GM12878 (cell line): ENCODE measurements around the gene ANKRD66. TPM values are rescaled to one million over a fixed set of nuclear protein-coding genes. Genes with fewer than 3 reads are reported as not detected.

ENCODE experiments used
- ATAC-seq: fragments of 200-7000 bp; cut with Tn5 transposase; 3 replicates; pipeline ENCODE4 v1.9.1; 2020; ENCODE audit warnings: mild to moderate bottlenecking, moderate library complexity
- BruUV-seq: library from RNA; stranded (reverse); fragments of 400-500 nt; replicated peaks from 2 replicates; lab custom pipeline; 2021; lab: Mats Ljungman, UMichigan
- CTCF ChIA-PET: fragments of 300-600 bp; sonication (Branson Sonifier 250); formaldehyde crosslinking; extraction: SDS; loops from one replicate; lab custom pipeline; 2021; ENCODE audit warnings: inconsistent platforms; lab: Yijun Ruan, JAX
- POLR2A ChIA-PET: fragments of 350-600 bp; formaldehyde crosslinking; extraction: SDS; loops from one replicate; lab custom pipeline; 2021; ENCODE audit warnings: inconsistent platforms; lab: Charles Lee
- RAD21 ChIA-PET: fragments of 300-600 bp; sonication (Branson Sonifier 250); formaldehyde crosslinking; loops from one replicate; lab custom pipeline; 2023; ENCODE audit warnings: antibody characterized with exemption; ENCODE audit not compliant: unreplicated experiment; lab: Charles Lee
- SMC1A ChIA-PET: fragments of 300-600 bp; sonication (Branson Sonifier 250); formaldehyde crosslinking; loops from one replicate; lab custom pipeline; 2023; ENCODE audit not compliant: unreplicated experiment, uncharacterized antibody; lab: Charles Lee
- DNase-seq: peaks from one replicate; pipeline ENCODE4 v3.0.0-alpha.2; 2011; ENCODE audit warnings: low read depth, low spot score
- FAIRE-seq: peaks from 3 replicates; lab custom pipeline; 2011; peaks lifted over from hg19 to GRCh38; lab: Jason Lieb, UNC
- H2AFZ ChIP-seq: 2 replicates; pipeline ENCODE4 v1.6.0; 2011; ENCODE audit warnings: low read depth, low read length, control low read depth; ENCODE audit not compliant: control insufficient read depth
- H3K27ac ChIP-seq: 2 replicates; pipeline ENCODE4 v1.5.1; 2011; ENCODE audit warnings: control low read depth; ENCODE audit not compliant: control insufficient read depth, insufficient read depth
- H3K27me3 ChIP-seq, 2 experiments: replicated peaks in 1 of 2; 2 replicates each; pipeline versions ENCODE4 v1.6.0 to v1.6.1; 2011; ENCODE audit warnings: low read length in 1 of 2; ENCODE audit not compliant: control insufficient read depth in 2 of 2, insufficient read depth in 2 of 2
- H3K36me3 ChIP-seq, 2 experiments: 2 replicates each; pipeline ENCODE4 v1.5.1; 2011; ENCODE audit warnings: low read length in 1 of 2; ENCODE audit not compliant: control insufficient read depth in 2 of 2, insufficient read depth in 2 of 2
- H3K4me1 ChIP-seq: 2 replicates; pipeline ENCODE4 v1.6.1; 2011; ENCODE audit warnings: mild to moderate bottlenecking, low read length, moderate library complexity, mixed read lengths; ENCODE audit not compliant: control insufficient read depth, insufficient read depth
- H3K4me2 ChIP-seq: 2 replicates; pipeline ENCODE4 v1.6.0; 2011; ENCODE audit warnings: control low read depth; ENCODE audit not compliant: control insufficient read depth, insufficient read depth
- H3K4me3 ChIP-seq: fragments of 200-600 bp; sonication (generic); 2 replicates; pipeline ENCODE4 v1.5.1; 2016
- H3K79me2 ChIP-seq: 2 replicates; pipeline ENCODE4 v1.6.0; 2011; ENCODE audit warnings: low read length; ENCODE audit not compliant: control insufficient read depth, insufficient read depth
- H3K9ac ChIP-seq: 2 replicates; pipeline ENCODE4 v1.8.0; 2011; ENCODE audit warnings: low read length, control low read depth, mixed read lengths; ENCODE audit not compliant: control insufficient read depth, insufficient read depth
- H3K9me3 ChIP-seq: replicated peaks from 3 replicates; pipeline ENCODE4 v1.5.1; 2011; ENCODE audit warnings: mild to moderate bottlenecking, low read length; ENCODE audit not compliant: control insufficient read depth, insufficient read depth
- H4K20me1 ChIP-seq: 2 replicates; pipeline ENCODE4 v1.6.0; 2011; ENCODE audit not compliant: control insufficient read depth, insufficient read depth
- DPF2 ChIP-seq: fragments of 450-650 bp; IDR thresholded peaks from 2 replicates; pipeline ENCODE4 v1.6.1; 2017; ENCODE audit warnings: mild to moderate bottlenecking
- FOXK2 ChIP-seq: fragments of 450-650 bp; IDR thresholded peaks from 2 replicates; pipeline ENCODE4 v1.6.1; 2017; ENCODE audit warnings: mild to moderate bottlenecking, moderate library complexity
- GABPA ChIP-seq: IDR thresholded peaks from 2 replicates; pipeline ENCODE4 v1.6.1; 2014; ENCODE audit warnings: antibody characterized with exemption, low read depth, mild to moderate bottlenecking, inconsistent platforms
- HDAC6 ChIP-seq: fragments of 200-600 bp; sonication (generic); IDR thresholded peaks from one replicate; pipeline ENCODE4 v1.8.0; 2017; ENCODE audit warnings: antibody characterized with exemption; ENCODE audit not compliant: unreplicated experiment
- IKZF2 ChIP-seq, 2 experiments: fragments of 450-650 bp; IDR thresholded peaks; 2 replicates each; pipeline ENCODE4 v1.6.1; 2017; ENCODE audit warnings: mild to moderate bottlenecking in 2 of 2, moderate library complexity in 2 of 2
- RAD21 ChIP-seq: IDR thresholded peaks from 2 replicates; pipeline ENCODE4 v1.6.1; 2011; ENCODE audit warnings: mild to moderate bottlenecking, low read depth, low read length, moderate library complexity; ENCODE audit not compliant: insufficient read depth
- RFX5 ChIP-seq: IDR thresholded peaks from 2 replicates; pipeline ENCODE4 v1.6.1; 2011; ENCODE audit warnings: low read depth, low read length, improper control_type of control experiment
- SMAD5 ChIP-seq: IDR thresholded peaks from 2 replicates; pipeline ENCODE4 v1.6.1; 2016; ENCODE audit warnings: antibody characterized with exemption, low read depth
- ZNF622 ChIP-seq: fragments of 450-650 bp; IDR thresholded peaks from 2 replicates; pipeline ENCODE4 v1.6.1; 2017; ENCODE audit warnings: mild to moderate bottlenecking, inconsistent platforms
- WGBS: methylation state at CpG from one replicate; pipeline ENCODE4 v1.1.6; 2016; ENCODE audit warnings: low lambda C conversion rate; ENCODE audit not compliant: insufficient replicate concordance, insufficient coverage; ENCODE audit errors: missing lambda C conversion rate; 5-methylcytosine and 5-hydroxymethylcytosine counted together
- in situ Hi-C: fragments of 300-500 bp; cut with MboI; formaldehyde crosslinking; loops from 9 replicates; pipeline ENCODE4 v1.14.3; 2018; ENCODE audit warnings: mixed read lengths
- intact Hi-C: fragments of 100-400 bp; cut with micrococcal nuclease; formaldehyde crosslinking; loops from one replicate; pipeline ENCODE4 v1.14.2; 2022; ENCODE audit not compliant: unreplicated experiment
- polyA plus RNA-seq, 11 experiments: library from polyadenylated mRNA; depleted of rRNA in 4 of 11; unstranded in 6 of 11; stranded (reverse) in 5 of 11; fragments of >200 nt; fragmentation: Nextera tagmentation in 4 of 11; fragmentation: Illumina TruSeq in 1 of 11; extraction: Ambion mirVana in 4 of 11; extraction: Trizol in 1 of 11; gene quantifications; 1 replicate in 1 of 11; 2 replicates in 10 of 11; pipeline versions ENCODE4 v1.2.1 to v1.2.3, GENCODE V29; 2011 to 2016; ENCODE audit warnings: inconsistent platforms in 2 of 11, missing spikeins in 2 of 11, low read depth in 1 of 11
- total RNA-seq, 4 experiments: library from RNA; depleted of rRNA in 3 of 4; stranded (reverse); fragments of >200 nt in 3 of 4; fragmentation: Illumina TruSeq in 1 of 4; extraction: Trizol in 1 of 4; gene quantifications; 2 replicates each; pipeline versions ENCODE4 v1.2.1 to v1.2.3, GENCODE V29; 2013 to 2021
- TF ChIP-seq, protein P1 (sequence below): IDR thresholded peaks from 2 replicates; pipeline ENCODE4 v1.6.1; 2011; ENCODE audit warnings: mild to moderate bottlenecking, low read depth, low read length, moderate library complexity; ENCODE audit not compliant: insufficient replicate concordance

ANKRD66 gene
- total and polyA plus RNA-seq, 10 of the 15 experiments (the other 5 are each of a cell fraction or from before 2014, with no cell fraction given), result not detected

DNA sequence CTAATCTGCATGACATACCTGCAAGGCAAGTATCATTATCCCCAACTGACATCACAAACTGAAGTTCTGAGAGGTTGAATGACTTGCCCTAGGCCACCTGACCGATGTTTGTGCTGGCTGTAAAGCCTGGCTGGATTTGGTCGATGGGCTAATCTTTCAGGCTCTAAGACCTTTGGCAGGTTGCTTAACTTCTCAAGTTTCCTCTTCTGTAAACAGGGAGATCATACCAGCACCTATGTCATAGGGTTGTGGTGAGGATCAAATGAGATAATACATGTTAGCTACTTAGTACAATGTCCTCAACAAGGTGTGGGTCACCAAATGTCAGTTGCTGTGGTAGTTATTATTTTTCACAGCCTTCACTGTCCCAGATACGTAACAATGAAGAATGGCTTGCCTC, 14.2 kb downstream of the ANKRD66 start:
- H4K20me1 ChIP-seq, result no peaks in the 10 kb centered on the region
- no peaks in the 10 kb centered on the region for H3K4me1 ChIP-seq
- FAIRE-seq (no peak), ATAC-seq (no peak), DNase-seq (no peak)
- ChIA-PET RAD21 (no interaction called here), CTCF (no interaction called here), SMC1A (no interaction called here), POLR2A (no interaction called here)
- intact Hi-C loops (no loop called here), in situ Hi-C loops (no loop called here)
- H3K79me2 ChIP-seq, result no peaks in the 10 kb centered on the region
- H3K27ac ChIP-seq, result no peak overlapping the region
- no peaks in the 10 kb centered on the region for H3K36me3 ChIP-seq
- no peak overlapping the region for H3K4me2 ChIP-seq
- 10% methylated on average over 3 of the region's 3 CpGs for WGBS
- TF ChIP-seq DPF2 (no peak), FOXK2 (no peak), RFX5 (no peak), SMAD5 (no peak), RAD21 (no peak), HDAC6 (no peak), ZNF622 (no peak), GABPA (no peak), IKZF2 (IDR thresholded peaks at IDR 0.05) (no peak)
- TF ChIP-seq, protein P1, sequence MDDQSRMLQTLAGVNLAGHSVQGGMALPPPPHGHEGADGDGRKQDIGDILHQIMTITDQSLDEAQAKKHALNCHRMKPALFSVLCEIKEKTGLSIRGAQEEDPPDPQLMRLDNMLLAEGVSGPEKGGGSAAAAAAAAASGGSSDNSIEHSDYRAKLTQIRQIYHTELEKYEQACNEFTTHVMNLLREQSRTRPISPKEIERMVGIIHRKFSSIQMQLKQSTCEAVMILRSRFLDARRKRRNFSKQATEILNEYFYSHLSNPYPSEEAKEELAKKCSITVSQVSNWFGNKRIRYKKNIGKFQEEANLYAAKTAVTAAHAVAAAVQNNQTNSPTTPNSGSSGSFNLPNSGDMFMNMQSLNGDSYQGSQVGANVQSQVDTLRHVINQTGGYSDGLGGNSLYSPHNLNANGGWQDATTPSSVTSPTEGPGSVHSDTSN, result no peak
- BruUV-seq, result no TSS peak
- H2AFZ ChIP-seq, result no peak overlapping the region
- H3K4me3 ChIP-seq, result no peak overlapping the region
- H3K9ac ChIP-seq, result no peak overlapping the region
- no peaks in the 10 kb centered on the region for H3K27me3 ChIP-seq
- H3K9me3 ChIP-seq, result no peaks in the 10 kb centered on the region
